Astrocyte (in vitro differentiated cells and primary cell): ENCODE data around the gene MLLT10. TPM values are rescaled to one million over a fixed set of nuclear protein-coding genes. Genes with fewer than 3 reads are reported as not detected.

Source experiments
- DNase-seq: peaks from one replicate; pipeline ENCODE4 v3.0.0-alpha.2; 2010; ENCODE audit warnings: low read depth
- FAIRE-seq: peaks from 2 replicates; lab custom pipeline; 2011; peaks lifted over from hg19 to GRCh38; lab: Jason Lieb, UNC
- H2AFZ ChIP-seq: 2 replicates; pipeline ENCODE4 v1.6.0; 2012; ENCODE audit warnings: low read depth, low read length, inconsistent platforms
- H3K27ac ChIP-seq: 2 replicates; pipeline ENCODE4 v1.5.1; 2011; ENCODE audit warnings: low read depth, low read length, inconsistent platforms
- H3K27me3 ChIP-seq: 2 replicates; pipeline ENCODE4 v1.6.0; 2011; ENCODE audit warnings: low read length, inconsistent platforms; ENCODE audit not compliant: insufficient read depth
- H3K36me3 ChIP-seq: 2 replicates; pipeline ENCODE4 v1.5.1; 2011; ENCODE audit warnings: low read length, inconsistent platforms; ENCODE audit not compliant: insufficient read depth
- H3K4me1 ChIP-seq: 2 replicates; pipeline ENCODE4 v1.5.1; 2011; ENCODE audit warnings: low read length, inconsistent platforms; ENCODE audit not compliant: insufficient read depth
- H3K4me2 ChIP-seq: 2 replicates; pipeline ENCODE4 v1.6.0; 2012; ENCODE audit warnings: low read length, inconsistent platforms
- H3K4me3 ChIP-seq: 2 replicates; pipeline ENCODE4 v1.5.1; 2011; ENCODE audit warnings: low read depth, mild to moderate bottlenecking, low read length, inconsistent platforms; ENCODE audit not compliant: insufficient read depth
- H3K79me2 ChIP-seq: 2 replicates; pipeline ENCODE4 v1.6.0; 2012; ENCODE audit warnings: mild to moderate bottlenecking, low read length, inconsistent platforms; ENCODE audit not compliant: insufficient read depth
- H3K9ac ChIP-seq: 2 replicates; pipeline ENCODE4 v1.6.0; 2012; ENCODE audit warnings: mild to moderate bottlenecking, low read length, inconsistent platforms
- H3K9me3 ChIP-seq: 2 replicates; pipeline ENCODE4 v1.5.1; 2012; ENCODE audit warnings: low read depth, mild to moderate bottlenecking, low read length, inconsistent platforms; ENCODE audit not compliant: insufficient read depth
- H4K20me1 ChIP-seq: 2 replicates; pipeline ENCODE4 v1.6.0; 2012; ENCODE audit warnings: low read length, inconsistent platforms; ENCODE audit not compliant: insufficient read depth
- H3K27ac Mint-ChIP-seq: one replicate; pipeline ENCODE4 v1.8.0; 2021; ENCODE audit warnings: mild to moderate bottlenecking, mixed read lengths; ENCODE audit not compliant: unreplicated experiment
- H3K27me3 Mint-ChIP-seq: one replicate; pipeline ENCODE4 v1.8.0; 2021; ENCODE audit warnings: low read depth, mixed read lengths; ENCODE audit not compliant: unreplicated experiment
- H3K36me3 Mint-ChIP-seq: one replicate; pipeline ENCODE4 v1.8.0; 2021; ENCODE audit warnings: low read depth, mixed read lengths; ENCODE audit not compliant: unreplicated experiment
- H3K4me1 Mint-ChIP-seq: one replicate; pipeline ENCODE4 v1.8.0; 2021; ENCODE audit warnings: low read depth, mixed read lengths; ENCODE audit not compliant: unreplicated experiment
- H3K4me3 Mint-ChIP-seq: one replicate; pipeline ENCODE4 v1.8.0; 2021; ENCODE audit warnings: mild to moderate bottlenecking, moderate library complexity, mixed read lengths; ENCODE audit not compliant: unreplicated experiment
- H3K9me3 Mint-ChIP-seq: one replicate; pipeline ENCODE4 v1.8.0; 2021; ENCODE audit warnings: mild to moderate bottlenecking, mixed read lengths; ENCODE audit not compliant: unreplicated experiment
- CTCF ChIP-seq: IDR thresholded peaks from 2 replicates; pipeline ENCODE4 v1.5.1; 2011; ENCODE audit warnings: low read depth, mild to moderate bottlenecking, inconsistent platforms, low read length, moderate library complexity; ENCODE audit not compliant: insufficient read depth
- EZH2 ChIP-seq: IDR thresholded peaks from 2 replicates; pipeline ENCODE4 v1.6.1; 2012; ENCODE audit warnings: mild to moderate bottlenecking, low read length, inconsistent platforms; ENCODE audit not compliant: insufficient read depth
- total RNA-seq: library from RNA; stranded (reverse); gene quantifications from 2 replicates; pipeline ENCODE4 v1.2.1, GENCODE V29; 2021

Gene MLLT10
- total RNA-seq, 1 donor from 2014 or later, result 46.9 TPM

- FAIRE-seq (no peak), DNase-seq (no peak)
- Mint-ChIP-seq H3K4me3 (peak overlapping the region; percentile 95), H3K4me1 (peaks cover 30% of the 10 kb centered on the region), H3K36me3 (peaks cover 4% of the 10 kb centered on the region), H3K27ac (peak overlapping the region; percentile 96), H3K27me3 (peaks cover 5% of the 10 kb centered on the region), H3K9me3 (no peaks in the 10 kb centered on the region)
- no peaks in the 10 kb centered on the region for H3K79me2 ChIP-seq
- peak overlapping the region; percentile 81 for H3K9ac ChIP-seq
- H3K27me3 ChIP-seq, result peaks cover 3% of the 10 kb centered on the region
- H3K27ac ChIP-seq, result no peak overlapping the region
- H3K4me2 ChIP-seq, result peak overlapping the region; percentile 97
- H3K4me3 ChIP-seq, result peak overlapping the region; percentile 84
- TF ChIP-seq EZH2 (no peak), CTCF (no peak)
- H3K9me3 ChIP-seq, result no peaks in the 10 kb centered on the region
- H2AFZ ChIP-seq, result peak overlapping the region; percentile 88
- H3K36me3 ChIP-seq, result no peaks in the 10 kb centered on the region
- no peaks in the 10 kb centered on the region for H4K20me1 ChIP-seq
- H3K4me1 ChIP-seq, result peaks cover 3% of the 10 kb centered on the region
Measured at GRCh38 chr10:21495002-21495751, 38.9 kb upstream of the MLLT10 start.

GRCh38 chr10:21495752-21496342 lies 38.2 kb upstream of the MLLT10 start:
- peaks cover 29% of the 10 kb centered on the region for H3K4me1 Mint-ChIP-seq
- peak overlapping the region; percentile 88 for H2AFZ ChIP-seq
- peak overlapping the region; percentile 81 for H3K9ac ChIP-seq
- H3K27ac Mint-ChIP-seq, result peak overlapping the region; percentile 96
- H3K79me2 ChIP-seq, result no peaks in the 10 kb centered on the region
- FAIRE-seq (no peak), DNase-seq (no peak)
- H3K4me3 ChIP-seq, result peak overlapping the region; percentile 84
- H3K27ac ChIP-seq, result peak overlapping the region; percentile 52
- peaks cover 3% of the 10 kb centered on the region for H3K27me3 ChIP-seq
- H3K36me3 Mint-ChIP-seq, result peaks cover 4% of the 10 kb centered on the region
- H3K27me3 Mint-ChIP-seq, result peaks cover 5% of the 10 kb centered on the region
- TF ChIP-seq EZH2 (no peak), CTCF (peak; percentile 59)
- no peaks in the 10 kb centered on the region for H4K20me1 ChIP-seq
- H3K4me2 ChIP-seq, result peak overlapping the region; percentile 97
- H3K9me3 ChIP-seq, result no peaks in the 10 kb centered on the region
- no peaks in the 10 kb centered on the region for H3K36me3 ChIP-seq
- H3K4me1 ChIP-seq, result peaks cover 3% of the 10 kb centered on the region
- no peaks in the 10 kb centered on the region for H3K9me3 Mint-ChIP-seq
- peak overlapping the region; percentile 95 for H3K4me3 Mint-ChIP-seq
